ELR (cell line): Measurements from ENCODE around the gene TKT.

ENCODE experiments used
- DNase-seq: peaks from one replicate; pipeline ENCODE4 v3.0.0-alpha.2; 2015; ENCODE audit warnings: low read depth

The TKT gene

GRCh38 chr3:53224026-53224425 lies 31.8 kb downstream of the TKT start:
- no peak for DNase-seq

GRCh38 chr3:53223541-53223966 lies 32.3 kb downstream of the TKT start:
- no peak for DNase-seq

- DNase-seq = no peak
These were observed 32.8 kb downstream of the TKT start for GRCh38 chr3:53223025-53223424.

- DNase-seq = no peak
These were observed 33.5 kb downstream of the TKT start for GRCh38 chr3:53222183-53222901.

DNA sequence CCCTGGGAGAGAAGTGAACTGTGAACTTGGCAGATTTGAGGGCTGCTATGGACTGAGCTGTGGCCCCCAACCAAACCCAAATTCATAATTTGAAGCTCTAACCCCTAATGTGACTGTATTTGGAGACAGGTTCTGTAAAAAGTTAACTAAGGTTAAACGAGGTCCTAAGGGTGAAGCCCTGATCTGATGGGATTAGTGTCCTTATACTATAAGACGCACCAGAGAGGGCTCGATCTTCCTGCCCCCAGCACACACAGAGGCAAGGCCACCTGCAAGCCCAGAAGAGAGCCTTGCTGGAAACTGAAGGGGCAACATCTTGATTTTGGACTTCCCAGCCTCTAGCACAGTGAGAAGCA lies 34.0 kb downstream of the TKT start:
- DNase-seq = no peak

DNA sequence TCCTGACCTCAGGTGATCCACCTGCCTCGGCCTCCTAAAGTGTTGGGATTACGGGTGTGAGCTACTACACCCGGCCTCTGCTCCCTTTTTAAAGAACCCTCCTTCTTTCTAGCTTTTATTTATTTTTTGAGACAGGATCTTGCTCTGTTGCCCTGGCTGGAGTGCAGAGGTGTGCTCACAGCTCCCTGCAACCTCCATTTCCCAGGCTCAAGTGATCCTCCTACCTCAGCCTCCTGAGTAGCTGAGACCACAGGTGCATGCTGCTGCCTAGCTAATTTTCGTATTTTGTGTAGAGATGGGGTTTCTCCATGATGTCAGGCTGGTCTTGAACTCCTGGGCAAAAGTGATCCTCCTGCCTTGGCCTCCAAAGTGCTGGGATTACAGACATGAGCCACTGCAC lies 34.5 kb downstream of the TKT start:
- no peak for DNase-seq

DNA sequence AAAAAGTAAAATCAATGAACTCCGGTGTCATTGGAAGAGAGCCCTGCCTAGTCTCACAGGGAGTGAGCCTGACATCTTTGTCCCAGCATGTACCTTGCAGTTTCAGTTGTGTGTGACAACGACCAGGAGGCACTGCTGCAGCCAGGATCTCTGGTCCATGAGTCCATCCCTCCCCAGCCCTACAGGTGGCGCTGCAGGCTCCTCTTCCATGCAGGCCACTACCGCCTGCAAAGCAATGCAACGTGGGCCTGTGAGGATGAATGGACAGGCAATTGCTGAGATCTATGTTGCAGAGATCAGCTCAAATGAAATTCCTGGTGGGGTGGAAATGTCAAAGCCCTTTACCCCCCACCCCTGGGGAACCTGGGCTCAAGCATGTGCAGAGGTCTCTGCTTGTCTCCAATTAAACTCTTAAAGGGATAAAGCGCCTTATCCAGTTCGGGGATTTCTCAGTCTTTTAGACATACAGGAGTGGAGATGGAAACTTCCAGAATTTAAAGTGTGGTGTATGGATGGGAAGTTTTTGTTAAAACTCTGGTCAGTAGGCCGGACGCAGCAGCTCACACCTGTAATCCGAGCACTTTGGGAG lies 35.8 kb downstream of the TKT start:
- DNase-seq = peak; percentile 82

GRCh38 chr3:53218131-53218530 lies 37.7 kb downstream of the TKT start:
- DNase-seq = no peak

GRCh38 chr3:53217175-53217574 lies 38.6 kb downstream of the TKT start:
- DNase-seq = no peak

DNA sequence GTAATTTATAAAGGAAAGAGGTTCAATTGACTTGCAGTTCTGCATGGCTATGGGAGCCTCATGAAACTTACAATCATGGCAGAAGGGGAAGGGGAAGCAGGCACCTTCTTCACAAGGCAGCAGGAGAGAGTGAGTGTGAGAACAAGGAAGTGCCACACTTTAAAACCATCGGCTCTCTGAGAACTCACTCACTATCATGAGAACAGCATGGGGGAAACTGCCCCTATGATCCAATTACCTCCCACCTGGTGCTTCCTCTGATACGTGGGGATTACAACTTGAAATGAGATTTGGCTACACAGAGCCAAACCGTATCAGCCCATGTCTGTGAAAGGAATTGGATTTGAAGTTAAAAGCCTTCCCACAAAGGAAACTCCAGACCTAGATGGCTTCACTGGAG lies 39.1 kb downstream of the TKT start:
- no peak for DNase-seq

DNA sequence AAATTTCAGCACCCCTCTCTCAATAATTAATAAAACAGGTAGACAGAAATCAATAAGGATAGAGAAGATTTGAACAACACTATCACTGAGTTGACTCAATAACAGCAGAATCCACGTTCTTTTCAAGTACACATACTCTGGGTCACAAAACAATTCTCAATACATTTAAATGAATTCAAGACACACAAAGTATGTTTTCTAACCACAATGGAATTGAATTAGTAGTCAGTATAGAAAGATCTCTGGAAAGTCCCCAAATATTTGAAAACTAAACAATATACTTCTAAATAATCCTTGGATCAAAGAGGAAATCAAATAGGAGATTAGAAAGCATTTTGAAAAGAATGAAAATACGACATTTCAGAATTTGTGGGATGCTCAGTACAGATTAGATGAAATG lies 40.0 kb downstream of the TKT start:
- DNase-seq = no peak

DNA sequence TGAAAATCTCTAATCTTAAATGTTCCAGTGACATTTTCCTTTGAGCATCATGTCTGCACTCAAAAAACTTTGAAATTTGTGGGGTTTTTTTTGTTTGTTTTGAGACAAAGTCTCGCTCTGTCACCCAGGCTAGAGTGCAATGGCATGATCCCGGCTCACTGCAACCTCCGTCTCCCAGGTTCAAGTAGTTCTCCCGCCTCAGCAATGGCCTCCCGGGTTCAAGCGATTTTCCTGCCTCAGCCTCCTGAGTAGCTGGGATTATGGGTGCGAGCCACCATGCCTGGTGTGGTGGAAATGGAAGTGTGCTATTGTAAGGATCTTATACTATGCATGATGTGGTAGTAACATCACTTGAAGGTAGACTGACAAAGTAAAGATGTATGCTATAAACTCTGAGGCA lies 42.5 kb downstream of the TKT start:
- no peak for DNase-seq

- DNase-seq = no peak
These were observed 43.8 kb downstream of the TKT start for GRCh38 chr3:53211706-53212702.

- DNase-seq = no peak
These were observed 53.3 kb downstream of the TKT start for GRCh38 chr3:53202331-53203015.

- DNase-seq = no peak
These were observed 55.0 kb downstream of the TKT start for GRCh38 chr3:53200501-53201498.

DNA sequence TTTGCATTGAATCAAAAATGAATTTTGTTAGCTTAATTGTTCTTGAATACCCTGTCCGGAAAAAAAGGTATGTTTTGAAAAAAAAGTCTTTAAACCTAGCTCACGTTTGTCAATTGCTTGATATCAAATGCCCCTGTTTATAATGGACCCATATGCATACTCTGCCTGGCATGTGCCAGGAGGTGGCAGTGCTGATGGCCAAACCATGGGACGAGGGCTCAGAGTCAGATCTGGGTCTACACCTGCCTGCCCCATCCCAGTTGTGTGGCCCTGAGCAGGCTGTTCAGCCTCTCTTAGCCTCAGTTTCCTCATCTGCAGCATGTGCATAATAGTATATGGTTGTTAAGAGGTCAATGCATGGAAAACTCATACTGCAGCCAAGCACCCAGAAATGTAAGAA lies 56.0 kb downstream of the TKT start:
- no peak for DNase-seq

DNA sequence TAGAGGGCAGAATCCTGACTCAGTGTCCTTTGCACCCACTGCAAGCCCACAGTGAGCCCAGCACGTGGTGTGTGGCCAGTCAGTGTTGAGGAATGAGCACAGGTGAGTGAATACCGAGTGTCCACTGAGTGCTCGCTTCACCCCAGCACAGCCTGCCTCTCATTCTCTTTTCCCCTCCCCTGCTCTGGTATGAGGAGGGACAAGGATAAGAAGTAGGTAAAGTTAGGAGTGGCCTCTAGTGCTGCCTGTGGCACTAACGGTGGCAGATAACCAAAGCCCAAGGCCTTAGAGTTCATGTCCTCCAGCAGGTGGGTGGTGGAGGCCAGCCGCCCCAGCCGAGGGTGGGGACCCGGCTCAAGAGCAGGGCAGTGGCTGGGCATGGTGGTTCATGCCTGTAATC lies 56.8 kb downstream of the TKT start:
- no peak for DNase-seq

GRCh38 chr3:53198256-53198977 lies 57.4 kb downstream of the TKT start:
- no peak for DNase-seq

DNA sequence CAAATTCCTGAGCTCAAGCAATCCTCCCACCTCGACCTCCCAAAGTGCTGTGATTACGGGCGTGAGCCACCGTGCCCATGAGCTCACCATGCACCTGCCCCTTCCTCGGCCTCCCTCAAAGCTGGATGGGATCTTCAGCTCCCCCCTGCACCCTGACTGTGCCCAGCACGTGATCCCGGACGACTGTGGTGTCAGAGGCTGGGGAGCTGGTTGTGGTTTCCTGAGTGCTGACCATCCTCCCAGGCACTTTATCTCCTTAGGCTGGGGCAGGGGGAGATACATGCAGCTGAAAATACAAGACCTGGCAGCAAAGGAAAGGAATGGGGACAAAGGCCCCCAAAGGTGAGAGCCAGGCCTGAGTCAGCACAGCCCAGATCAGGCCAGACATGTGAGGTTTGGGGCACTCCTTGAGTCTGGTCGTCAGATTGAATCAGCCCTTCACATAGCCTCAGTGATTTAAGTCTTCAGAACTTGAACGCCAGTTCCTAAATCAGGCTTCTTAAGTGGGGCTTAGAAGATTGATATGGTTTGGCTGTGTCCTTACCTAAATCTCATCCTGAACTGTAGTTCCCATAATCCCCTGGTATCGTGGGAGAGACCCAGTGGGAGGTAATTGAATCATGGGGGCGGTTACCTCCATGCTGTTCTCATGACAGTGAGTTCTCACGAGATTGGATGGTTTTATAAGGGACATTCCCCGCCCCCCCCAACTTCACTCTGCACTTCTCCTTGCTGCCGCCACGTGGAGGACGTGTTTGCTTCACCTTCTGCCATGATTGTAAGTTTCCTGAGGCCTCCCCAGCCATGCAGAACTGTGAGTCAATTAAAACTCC lies 59.0 kb downstream of the TKT start:
- DNase-seq = peak; percentile 39
